ENCODE data around the gene HS6ST3.

DNA sequence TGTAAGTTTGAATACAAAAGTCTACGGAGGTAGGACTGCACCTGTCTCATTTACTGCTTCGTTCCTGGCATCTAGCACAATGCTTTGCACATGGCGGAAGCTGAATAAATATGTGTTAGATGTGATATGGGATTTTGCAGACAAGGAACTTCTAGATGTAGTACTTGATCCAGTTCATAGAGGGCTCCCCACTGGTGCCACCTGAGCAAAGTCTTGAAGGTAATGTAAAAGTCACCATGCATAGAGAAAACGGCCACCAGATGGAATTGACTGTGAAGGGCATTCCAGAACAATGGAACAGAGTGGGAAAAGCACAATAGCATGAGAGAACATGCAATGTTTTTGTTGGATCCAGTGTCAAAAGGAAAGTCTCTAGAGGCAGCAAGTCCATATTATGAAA lies 209.3 kb downstream of the HS6ST3 start:
- TF ChIP-seq, protein P1, sequence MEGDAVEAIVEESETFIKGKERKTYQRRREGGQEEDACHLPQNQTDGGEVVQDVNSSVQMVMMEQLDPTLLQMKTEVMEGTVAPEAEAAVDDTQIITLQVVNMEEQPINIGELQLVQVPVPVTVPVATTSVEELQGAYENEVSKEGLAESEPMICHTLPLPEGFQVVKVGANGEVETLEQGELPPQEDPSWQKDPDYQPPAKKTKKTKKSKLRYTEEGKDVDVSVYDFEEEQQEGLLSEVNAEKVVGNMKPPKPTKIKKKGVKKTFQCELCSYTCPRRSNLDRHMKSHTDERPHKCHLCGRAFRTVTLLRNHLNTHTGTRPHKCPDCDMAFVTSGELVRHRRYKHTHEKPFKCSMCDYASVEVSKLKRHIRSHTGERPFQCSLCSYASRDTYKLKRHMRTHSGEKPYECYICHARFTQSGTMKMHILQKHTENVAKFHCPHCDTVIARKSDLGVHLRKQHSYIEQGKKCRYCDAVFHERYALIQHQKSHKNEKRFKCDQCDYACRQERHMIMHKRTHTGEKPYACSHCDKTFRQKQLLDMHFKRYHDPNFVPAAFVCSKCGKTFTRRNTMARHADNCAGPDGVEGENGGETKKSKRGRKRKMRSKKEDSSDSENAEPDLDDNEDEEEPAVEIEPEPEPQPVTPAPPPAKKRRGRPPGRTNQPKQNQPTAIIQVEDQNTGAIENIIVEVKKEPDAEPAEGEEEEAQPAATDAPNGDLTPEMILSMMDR (IDR thresholded peaks at IDR 0.05; ENCODE audit: low read depth, low read length): no peak
- TF ChIP-seq EZH2phosphoT487 (IDR thresholded peaks at IDR 0.05; ENCODE audit: low read depth): no peak

All from OCI-LY3 (cell line).